ENCODE results near the gene EPB41L2.
A peak's percentile ranks its signal among the peaks of the same experiment; 100 is the strongest.

EPB41L2 gene

GRCh38 chr6:131063028-131063763 lies at the start of gene EPB41L2:
EPB41L2 (minus strand) TSS chr6:131063245; CDS start chr6:130956485, 106,760 bp downstream.
- peak within 1 kb of the TSS; percentile 96 for H2AFZ ChIP-seq (ENCODE audit: low read depth)
- H3K9ac ChIP-seq: peak within 1 kb of the TSS; percentile 80
- no peaks in the 10 kb centered on the region for H3K27me3 ChIP-seq (ENCODE audit: insufficient read depth, low read depth)
- no peak within 1 kb of the TSS for H3K4me3 ChIP-seq (IDR thresholded peaks at IDR 0.05; ENCODE audit: insufficient read depth, low read depth, low read length)
- H3K36me3 ChIP-seq (ENCODE audit: insufficient read depth): no peaks in the 10 kb centered on the region
- H3K27ac ChIP-seq: peak within 1 kb of the TSS; percentile 41
- no peak for TF ChIP-seq CTCF (conservative IDR thresholded peaks at IDR 0.05; ENCODE audit: low read depth, low read length)
- H4K20me1 ChIP-seq (ENCODE audit: insufficient read depth): no peaks in the 10 kb centered on the region
- peak within 1 kb of the TSS; percentile 83 for H3K4me2 ChIP-seq
- peaks cover 33% of the 10 kb centered on the region; the same call in 1 of the 2 replicates for H3K79me2 ChIP-seq (ENCODE audit: insufficient read depth, low read depth)
- peaks cover 19% of the 10 kb centered on the region for H3K4me1 ChIP-seq (ENCODE audit: low read depth, poor library complexity, severe bottlenecking)

GRCh38 chr6:131112249-131112648 lies 49.2 kb upstream of the EPB41L2 start:
- Histone ChIP-seq H4K20me1 (ENCODE audit: insufficient read depth) (no peaks in the 10 kb centered on the region), H3K79me2 (ENCODE audit: insufficient read depth, low read depth) (no peaks in the 10 kb centered on the region), H3K4me2 (no peak overlapping the region), H3K9ac (no peak overlapping the region), H3K27me3 (ENCODE audit: insufficient read depth, low read depth) (no peaks in the 10 kb centered on the region), H3K36me3 (ENCODE audit: insufficient read depth) (no peaks in the 10 kb centered on the region), H3K4me3 (IDR thresholded peaks at IDR 0.05; ENCODE audit: insufficient read depth, low read depth, low read length) (no peak overlapping the region), H3K4me1 (ENCODE audit: low read depth, poor library complexity, severe bottlenecking) (no peaks in the 10 kb centered on the region), H2AFZ (ENCODE audit: low read depth) (no peak overlapping the region), H3K27ac (no peak overlapping the region)
- TF ChIP-seq CTCF (conservative IDR thresholded peaks at IDR 0.05; ENCODE audit: low read depth, low read length): no peak

- no peak overlapping the region for H3K27ac ChIP-seq
- no peaks in the 10 kb centered on the region for H3K36me3 ChIP-seq (ENCODE audit: insufficient read depth)
- no peak overlapping the region for H3K4me3 ChIP-seq (IDR thresholded peaks at IDR 0.05; ENCODE audit: insufficient read depth, low read depth, low read length)
- H3K9ac ChIP-seq: no peak overlapping the region
- H4K20me1 ChIP-seq (ENCODE audit: insufficient read depth): no peaks in the 10 kb centered on the region
- H3K4me2 ChIP-seq: no peak overlapping the region
- H2AFZ ChIP-seq (ENCODE audit: low read depth): no peak overlapping the region
- no peaks in the 10 kb centered on the region for H3K27me3 ChIP-seq (ENCODE audit: insufficient read depth, low read depth)
- H3K4me1 ChIP-seq (ENCODE audit: low read depth, poor library complexity, severe bottlenecking): no peaks in the 10 kb centered on the region
- no peaks in the 10 kb centered on the region for H3K79me2 ChIP-seq (ENCODE audit: insufficient read depth, low read depth)
- TF ChIP-seq CTCF (conservative IDR thresholded peaks at IDR 0.05; ENCODE audit: low read depth, low read length): no peak
Measured at GRCh38 chr6:131107151-131107550, 44.1 kb upstream of the EPB41L2 start.

GRCh38 chr6:131103901-131104300 lies 40.9 kb upstream of the EPB41L2 start:
- Histone ChIP-seq H2AFZ (ENCODE audit: low read depth) (no peak overlapping the region), H3K4me1 (ENCODE audit: low read depth, poor library complexity, severe bottlenecking) (no peaks in the 10 kb centered on the region), H3K36me3 (ENCODE audit: insufficient read depth) (no peaks in the 10 kb centered on the region), H3K27me3 (ENCODE audit: insufficient read depth, low read depth) (no peaks in the 10 kb centered on the region), H3K4me3 (IDR thresholded peaks at IDR 0.05; ENCODE audit: insufficient read depth, low read depth, low read length) (no peak overlapping the region), H3K4me2 (no peak overlapping the region), H3K9ac (no peak overlapping the region), H3K79me2 (ENCODE audit: insufficient read depth, low read depth) (no peaks in the 10 kb centered on the region), H3K27ac (no peak overlapping the region), H4K20me1 (ENCODE audit: insufficient read depth) (no peaks in the 10 kb centered on the region)
- no peak for TF ChIP-seq CTCF (conservative IDR thresholded peaks at IDR 0.05; ENCODE audit: low read depth, low read length)

All from KMS-11 (cell line).